AG09319 (cell line): ENCODE results near the gene LPIN1.

Source experiments
- DNase-seq: peaks from one replicate; pipeline ENCODE4 v3.0.0-alpha.2; 2010; ENCODE audit warnings: low read depth; ENCODE audit errors: extremely low read depth
- TF ChIP-seq, protein P1 (sequence below): IDR thresholded peaks from 2 replicates; pipeline ENCODE4 v1.5.1; 2011; ENCODE audit warnings: low read depth, mild to moderate bottlenecking, inconsistent platforms, low read length, moderate library complexity

LPIN1 gene

DNA sequence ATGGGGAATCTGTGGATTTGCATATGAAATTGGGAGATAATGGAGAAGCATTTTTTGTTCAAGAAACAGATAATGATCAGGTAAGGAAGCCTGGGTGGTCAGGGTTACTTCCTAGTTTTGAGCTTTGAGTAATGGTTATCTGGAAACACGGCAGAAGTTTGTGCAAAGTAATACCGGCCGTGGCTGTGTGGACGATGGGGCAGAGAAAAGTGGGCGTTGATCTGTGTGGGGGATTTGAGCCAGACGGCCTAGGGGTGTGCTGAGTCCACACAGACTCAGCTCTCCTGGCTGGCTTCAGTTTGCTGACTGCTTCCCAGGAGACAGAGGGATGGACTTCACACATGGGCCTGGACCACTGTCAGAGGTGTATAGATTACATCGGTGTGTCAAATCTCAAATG lies 21.3 kb downstream of the LPIN1 start:
- DNase-seq: no peak
- TF ChIP-seq, protein P1, sequence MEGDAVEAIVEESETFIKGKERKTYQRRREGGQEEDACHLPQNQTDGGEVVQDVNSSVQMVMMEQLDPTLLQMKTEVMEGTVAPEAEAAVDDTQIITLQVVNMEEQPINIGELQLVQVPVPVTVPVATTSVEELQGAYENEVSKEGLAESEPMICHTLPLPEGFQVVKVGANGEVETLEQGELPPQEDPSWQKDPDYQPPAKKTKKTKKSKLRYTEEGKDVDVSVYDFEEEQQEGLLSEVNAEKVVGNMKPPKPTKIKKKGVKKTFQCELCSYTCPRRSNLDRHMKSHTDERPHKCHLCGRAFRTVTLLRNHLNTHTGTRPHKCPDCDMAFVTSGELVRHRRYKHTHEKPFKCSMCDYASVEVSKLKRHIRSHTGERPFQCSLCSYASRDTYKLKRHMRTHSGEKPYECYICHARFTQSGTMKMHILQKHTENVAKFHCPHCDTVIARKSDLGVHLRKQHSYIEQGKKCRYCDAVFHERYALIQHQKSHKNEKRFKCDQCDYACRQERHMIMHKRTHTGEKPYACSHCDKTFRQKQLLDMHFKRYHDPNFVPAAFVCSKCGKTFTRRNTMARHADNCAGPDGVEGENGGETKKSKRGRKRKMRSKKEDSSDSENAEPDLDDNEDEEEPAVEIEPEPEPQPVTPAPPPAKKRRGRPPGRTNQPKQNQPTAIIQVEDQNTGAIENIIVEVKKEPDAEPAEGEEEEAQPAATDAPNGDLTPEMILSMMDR: no peak

DNA sequence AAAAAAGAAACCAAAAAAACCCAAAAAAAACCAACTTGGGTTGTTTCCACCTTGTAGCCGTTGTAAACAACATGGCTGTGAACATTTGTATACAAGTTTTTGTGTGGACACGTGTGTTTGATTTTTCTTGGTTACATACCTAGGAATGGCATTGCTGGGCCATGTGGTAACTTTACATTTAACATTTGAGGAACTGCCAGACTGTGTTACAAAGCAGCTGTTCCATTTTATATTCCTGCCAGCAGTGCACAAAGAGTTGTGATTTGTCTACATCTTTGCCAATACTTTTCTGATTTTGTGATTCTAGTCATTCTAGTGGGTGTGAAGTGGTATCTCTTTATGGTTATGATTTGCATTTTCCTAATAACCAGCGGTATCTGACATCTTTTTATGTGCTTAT lies 22.5 kb downstream of the LPIN1 start:
- TF ChIP-seq, protein P1: no peak
- DNase-seq: no peak

DNA sequence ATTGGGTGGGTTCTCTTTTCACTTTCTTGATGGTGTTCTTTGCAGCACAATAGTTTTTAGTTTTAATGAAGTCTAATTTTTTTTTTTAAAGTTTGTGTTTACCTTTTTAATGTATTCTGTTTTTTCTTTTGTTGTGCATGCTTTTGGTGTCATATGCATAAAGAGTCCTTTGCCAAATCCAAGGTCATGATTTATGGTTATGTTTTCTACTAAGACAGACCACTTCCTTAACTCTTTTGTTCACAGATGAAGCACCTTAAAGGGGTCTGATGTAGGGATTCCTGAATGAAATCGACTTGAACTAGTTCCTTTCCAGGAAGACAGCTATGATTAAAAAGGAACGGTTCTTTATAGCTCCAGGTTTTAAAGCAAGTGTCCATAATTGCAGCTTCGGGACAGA lies 23.1 kb downstream of the LPIN1 start:
- TF ChIP-seq, protein P1: no peak
- DNase-seq: no peak

DNA sequence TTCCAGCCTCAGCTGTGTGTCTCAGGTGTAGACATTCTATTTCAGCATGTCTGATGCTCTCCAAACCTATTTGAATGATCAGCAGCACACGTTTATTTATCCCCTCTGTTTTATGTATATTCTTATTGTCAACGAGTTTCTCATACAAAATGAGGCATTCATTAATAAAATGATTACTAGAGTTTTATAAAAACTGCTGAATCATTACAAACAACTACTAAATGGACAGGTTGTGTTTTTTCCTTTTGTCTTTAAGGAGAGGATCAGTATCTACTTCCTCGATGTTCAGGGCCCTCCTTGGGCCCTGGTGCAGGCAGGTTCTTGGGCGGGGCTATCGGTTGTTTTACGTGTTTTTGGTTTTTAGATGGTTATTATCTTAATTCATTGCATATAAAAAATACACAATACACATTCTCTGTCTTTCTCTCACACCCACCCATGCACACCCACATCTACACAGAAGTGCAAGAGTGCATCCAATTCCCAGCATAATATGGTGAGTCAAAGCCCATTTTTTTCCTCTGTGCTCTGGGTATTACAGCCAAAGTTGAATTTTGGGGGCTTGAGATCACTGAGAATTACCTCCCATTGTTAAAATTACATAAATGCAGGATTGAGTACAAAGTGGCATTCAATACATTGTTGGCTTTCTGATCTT lies 24.2 kb downstream of the LPIN1 start:
- TF ChIP-seq, protein P1: no peak
- DNase-seq: no peak

DNA sequence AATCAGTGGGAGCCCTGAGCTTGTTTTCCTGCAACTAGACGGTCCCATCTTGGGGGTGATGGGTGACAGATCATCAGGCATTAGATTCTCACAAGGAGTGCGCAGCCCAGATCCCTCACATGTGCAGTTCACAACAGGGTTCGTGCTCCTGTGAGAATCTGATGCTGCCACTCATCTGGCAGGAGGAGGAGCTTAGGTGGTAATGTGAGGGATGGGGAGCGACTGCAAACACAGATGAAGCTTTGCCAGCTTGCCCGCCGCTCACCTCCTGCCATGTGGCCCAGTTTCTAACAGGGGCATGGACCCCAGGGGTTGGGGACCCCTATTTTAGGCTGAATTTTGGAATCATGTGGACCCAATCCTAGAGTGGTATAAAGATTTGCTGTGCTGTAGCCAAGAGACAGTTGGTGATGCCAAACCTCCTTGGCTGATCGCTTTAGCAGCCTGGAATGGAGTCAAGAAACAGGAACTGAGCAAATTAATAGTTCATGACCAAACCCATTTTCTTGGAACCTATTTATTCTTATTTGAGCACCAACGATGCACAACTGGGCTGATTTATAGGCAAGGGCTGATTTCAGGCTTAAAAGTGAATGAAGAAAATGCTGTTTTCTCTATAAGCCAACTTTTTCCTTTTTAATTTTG lies 25.7 kb downstream of the LPIN1 start:
- TF ChIP-seq, protein P1: no peak
- no peak for DNase-seq

DNA sequence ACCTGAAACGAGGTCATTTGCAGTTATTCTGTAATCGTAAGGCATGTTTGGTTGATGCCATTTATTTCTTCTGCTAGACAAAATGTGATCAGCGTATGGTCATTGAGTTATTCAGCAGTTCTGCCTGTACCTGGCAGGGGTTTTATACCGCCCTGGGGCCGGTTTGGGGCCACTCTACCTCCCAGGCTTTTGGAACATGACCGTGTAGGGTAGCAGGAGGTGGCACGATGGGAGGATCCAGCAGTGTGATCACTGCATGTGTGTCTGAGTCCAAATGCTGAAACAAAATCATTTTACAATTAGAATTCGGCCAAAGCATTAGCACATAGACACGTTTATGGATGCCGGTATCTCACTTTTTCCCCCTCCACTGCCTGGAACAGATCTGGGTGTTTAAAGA lies 26.7 kb downstream of the LPIN1 start:
- no peak for DNase-seq
- TF ChIP-seq, protein P1: no peak

DNA sequence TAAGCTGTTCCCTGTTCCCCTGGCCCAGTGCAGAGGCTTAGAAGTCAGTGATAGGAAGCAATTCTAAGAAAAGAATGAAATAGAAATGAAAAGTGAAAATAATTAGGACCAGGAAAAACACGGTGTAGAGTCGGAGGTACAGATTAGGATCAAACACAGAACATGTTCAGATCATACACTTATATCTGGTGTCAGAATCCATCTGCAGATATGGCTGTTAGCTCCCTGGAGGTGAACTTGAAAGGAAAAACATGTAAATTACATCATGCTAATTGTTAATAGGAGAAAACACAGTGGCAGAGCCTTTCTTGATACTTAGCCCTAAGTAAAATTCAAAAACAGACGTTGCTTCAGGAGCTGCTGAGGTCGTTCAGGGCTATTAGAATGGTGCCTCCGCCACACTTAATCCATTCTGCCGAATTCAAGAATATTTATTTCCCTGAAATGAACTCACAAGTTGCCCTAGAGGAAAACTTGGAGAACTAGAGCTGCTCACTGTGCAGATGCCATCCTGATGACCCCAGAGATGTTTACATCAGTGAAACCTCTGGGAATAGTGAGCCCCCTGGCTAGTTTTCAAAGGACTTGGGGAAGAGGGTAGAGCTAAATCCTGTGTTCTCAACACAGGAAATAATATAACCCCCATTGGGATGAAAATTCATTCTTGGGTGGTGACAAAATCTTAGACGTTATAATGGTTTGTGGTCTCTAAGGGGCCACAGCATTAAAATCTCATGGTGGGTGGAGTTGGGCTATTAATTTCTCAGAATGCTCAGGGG lies 27.5 kb downstream of the LPIN1 start:
- no peak for DNase-seq
- TF ChIP-seq, protein P1: no peak
